ENCODE results near the gene IKZF2. TPM values are rescaled to one million over a fixed set of nuclear protein-coding genes. Genes with fewer than 3 reads are reported as not detected.

IKZF2 gene
- total and polyA plus RNA-seq, 10 of the 15 experiments (the other 5 are each of a cell fraction or from before 2014, with no cell fraction given): 15.2 to 266 (median 87.2) TPM

DNA sequence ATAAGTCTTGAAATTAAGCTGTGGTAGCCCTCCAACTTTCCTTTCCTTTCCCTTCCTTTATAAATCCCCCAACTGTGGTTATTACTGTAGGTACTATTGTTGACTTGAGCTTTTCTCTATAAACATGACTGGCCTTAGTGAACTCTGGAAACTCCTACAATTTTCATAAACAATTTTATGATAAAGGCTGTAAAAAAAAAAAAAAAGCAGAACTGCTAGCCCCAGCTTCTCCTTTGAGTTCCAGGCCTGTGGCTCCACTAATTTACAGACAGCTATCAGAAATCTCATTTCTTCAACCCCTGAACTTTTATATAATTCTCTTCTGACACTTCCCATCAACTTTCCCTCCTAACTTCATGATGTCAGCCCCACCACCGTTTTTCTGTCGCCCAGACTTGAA, 174.3 kb downstream of the IKZF2 start:
- DNase-seq (ENCODE audit: low read depth, low spot score) (no peak), ATAC-seq (no peak), FAIRE-seq (no peak)
- no peak overlapping the region for H3K27ac ChIP-seq (ENCODE audit: control insufficient read depth, insufficient read depth)
- H3K4me2 ChIP-seq (ENCODE audit: control insufficient read depth, insufficient read depth): no peak overlapping the region
- RAD21 ChIA-PET (ENCODE audit: unreplicated experiment): interaction anchor here (0.9 to 1.0 kb wide), 2 partner anchors 37 to 170 kb away, joined by 3 to 5 read pairs; no protein-coding TSS in a partner anchor
- no peak overlapping the region for H3K9ac ChIP-seq (ENCODE audit: control insufficient read depth, insufficient read depth, low read length)
- TF ChIP-seq ZNF207 (IDR thresholded peaks at IDR 0.05; ENCODE audit: borderline replicate concordance): no peak
- no peak for TF ChIP-seq TCF7 (IDR thresholded peaks at IDR 0.05; ENCODE audit: borderline replicate concordance)
- H3K4me3 ChIP-seq: no peak overlapping the region
- WGBS (ENCODE audit: insufficient coverage, insufficient replicate concordance, low lambda C conversion rate, missing lambda C conversion rate): 100% methylated on average over 2 of the region's 2 CpGs
- H3K79me2 ChIP-seq (ENCODE audit: control insufficient read depth, insufficient read depth, low read length): no peaks in the 10 kb centered on the region
- intact Hi-C loops (cut with micrococcal nuclease; ENCODE audit: unreplicated experiment): no loop called here
- BruUV-seq (replicated peaks): no TSS peak
- POLR2A ChIA-PET: no interaction called here
- no peaks in the 10 kb centered on the region for H3K9me3 ChIP-seq (replicated peaks; ENCODE audit: control insufficient read depth, insufficient read depth, low read length)
- SMC1A ChIA-PET (ENCODE audit: uncharacterized antibody, unreplicated experiment): interaction anchor here (0.6 to 0.7 kb wide), 2 partner anchors 16 to 18 kb away, joined by 3 to 4 read pairs; no protein-coding TSS in a partner anchor
- no peaks in the 10 kb centered on the region for H4K20me1 ChIP-seq (ENCODE audit: control insufficient read depth, insufficient read depth)
- H3K36me3 ChIP-seq (ENCODE audit: control insufficient read depth in 2 of 2, insufficient read depth in 2 of 2, low read length in 1 of 2): peaks cover 3 to 19% of the 10 kb centered on the region in 2 experiments; a peak in 3 of 4 replicates
- no peaks in the 10 kb centered on the region for H3K4me1 ChIP-seq (ENCODE audit: control insufficient read depth, insufficient read depth, low read length)
- H2AFZ ChIP-seq (ENCODE audit: control insufficient read depth, low read depth, low read length): no peak overlapping the region
- CTCF ChIA-PET: interaction anchor here (0.6 kb wide), 2 partner anchors 10 to 1231 kb away, joined by 3 read pairs; no protein-coding TSS in a partner anchor
- in situ Hi-C loops (cut with MboI): no loop called here
- H3K27me3 ChIP-seq (replicated peaks in 1 of 2; ENCODE audit: control insufficient read depth in 2 of 2, insufficient read depth in 2 of 2, low read length in 1 of 2): no peaks in the 10 kb centered on the region

GRCh38 chr2:212975333-212975732, 176.1 kb downstream of the IKZF2 start:
- Histone ChIP-seq H3K4me3 (no peak overlapping the region), H3K4me2 (ENCODE audit: control insufficient read depth, insufficient read depth) (no peak overlapping the region), H3K79me2 (ENCODE audit: control insufficient read depth, insufficient read depth, low read length) (no peaks in the 10 kb centered on the region), H2AFZ (ENCODE audit: control insufficient read depth, low read depth, low read length) (no peak overlapping the region), H3K36me3 (ENCODE audit: control insufficient read depth in 2 of 2, insufficient read depth in 2 of 2, low read length in 1 of 2) (peaks cover 3 to 19% of the 10 kb centered on the region in 2 experiments; a peak in 3 of 4 replicates), H4K20me1 (ENCODE audit: control insufficient read depth, insufficient read depth) (no peaks in the 10 kb centered on the region), H3K27ac (ENCODE audit: control insufficient read depth, insufficient read depth) (no peak overlapping the region), H3K27me3 (replicated peaks in 1 of 2; ENCODE audit: control insufficient read depth in 2 of 2, insufficient read depth in 2 of 2, low read length in 1 of 2) (no peaks in the 10 kb centered on the region), H3K4me1 (ENCODE audit: control insufficient read depth, insufficient read depth, low read length) (no peaks in the 10 kb centered on the region), H3K9ac (ENCODE audit: control insufficient read depth, insufficient read depth, low read length) (no peak overlapping the region), H3K9me3 (replicated peaks; ENCODE audit: control insufficient read depth, insufficient read depth, low read length) (no peaks in the 10 kb centered on the region)
- in situ Hi-C loops (cut with MboI): no loop called here
- RAD21 ChIA-PET (ENCODE audit: unreplicated experiment): interaction anchor here (1.3 kb wide), 1 partner anchor 173 kb away, joined by 5 read pairs; no protein-coding TSS in a partner anchor
- intact Hi-C loops (cut with micrococcal nuclease; ENCODE audit: unreplicated experiment): no loop called here
- BruUV-seq (replicated peaks): no TSS peak
- POLR2A ChIA-PET: no interaction called here
- no peak for FAIRE-seq
- no peak for DNase-seq (ENCODE audit: low read depth, low spot score)
- SMC1A ChIA-PET (ENCODE audit: uncharacterized antibody, unreplicated experiment): interaction anchor here (1.2 to 1.7 kb wide), 3 partner anchors 8 to 174 kb away, joined by 3 to 5 read pairs (median 4); no protein-coding TSS in a partner anchor
- peak; percentile 29; the same call in 1 of the 3 replicates for ATAC-seq
- CTCF ChIA-PET: no interaction called here
- no peak for TF ChIP-seq IRF4 (IDR thresholded peaks at IDR 0.05; ENCODE audit: low read depth, low read length)
- TF ChIP-seq, protein P1, sequence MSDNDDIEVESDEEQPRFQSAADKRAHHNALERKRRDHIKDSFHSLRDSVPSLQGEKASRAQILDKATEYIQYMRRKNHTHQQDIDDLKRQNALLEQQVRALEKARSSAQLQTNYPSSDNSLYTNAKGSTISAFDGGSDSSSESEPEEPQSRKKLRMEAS (IDR thresholded peaks at IDR 0.05; ENCODE audit: low read depth, low read length): no peak
- 35% methylated on average over 1 of the region's 1 CpG for WGBS (ENCODE audit: insufficient coverage, insufficient replicate concordance, low lambda C conversion rate, missing lambda C conversion rate)

All from GM12878 (cell line).